GM12873 (cell line): ENCODE results near the gene RPRD2.

Experiments used
- TF ChIP-seq, protein P1 (sequence below): IDR thresholded peaks from 2 replicates; pipeline ENCODE4 v1.5.1; 2012; ENCODE audit warnings: low read depth, mild to moderate bottlenecking, moderate library complexity, low read length, control low read depth; ENCODE audit not compliant: insufficient read depth; ENCODE audit errors: missing control alignments

Gene RPRD2

DNA sequence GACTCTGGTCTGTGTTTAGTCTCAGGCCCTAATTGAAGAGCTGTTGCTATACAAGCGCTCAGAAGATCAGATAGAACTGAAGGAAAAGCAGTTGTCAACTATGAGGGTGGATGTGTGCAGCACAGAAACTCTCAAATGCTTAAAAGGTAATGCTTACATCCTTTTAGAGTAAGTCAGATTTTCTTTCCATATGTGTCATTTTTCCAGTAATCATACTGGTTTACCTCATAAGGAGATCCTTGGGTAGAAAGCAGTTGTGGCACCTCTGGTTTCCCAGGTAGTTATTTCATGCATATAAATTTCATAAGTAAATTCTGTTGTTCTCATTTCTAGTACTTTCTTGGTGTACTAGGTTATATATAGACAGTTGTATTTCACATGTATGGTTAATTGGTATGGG, 80.3 kb downstream of the RPRD2 start:
- TF ChIP-seq, protein P1, sequence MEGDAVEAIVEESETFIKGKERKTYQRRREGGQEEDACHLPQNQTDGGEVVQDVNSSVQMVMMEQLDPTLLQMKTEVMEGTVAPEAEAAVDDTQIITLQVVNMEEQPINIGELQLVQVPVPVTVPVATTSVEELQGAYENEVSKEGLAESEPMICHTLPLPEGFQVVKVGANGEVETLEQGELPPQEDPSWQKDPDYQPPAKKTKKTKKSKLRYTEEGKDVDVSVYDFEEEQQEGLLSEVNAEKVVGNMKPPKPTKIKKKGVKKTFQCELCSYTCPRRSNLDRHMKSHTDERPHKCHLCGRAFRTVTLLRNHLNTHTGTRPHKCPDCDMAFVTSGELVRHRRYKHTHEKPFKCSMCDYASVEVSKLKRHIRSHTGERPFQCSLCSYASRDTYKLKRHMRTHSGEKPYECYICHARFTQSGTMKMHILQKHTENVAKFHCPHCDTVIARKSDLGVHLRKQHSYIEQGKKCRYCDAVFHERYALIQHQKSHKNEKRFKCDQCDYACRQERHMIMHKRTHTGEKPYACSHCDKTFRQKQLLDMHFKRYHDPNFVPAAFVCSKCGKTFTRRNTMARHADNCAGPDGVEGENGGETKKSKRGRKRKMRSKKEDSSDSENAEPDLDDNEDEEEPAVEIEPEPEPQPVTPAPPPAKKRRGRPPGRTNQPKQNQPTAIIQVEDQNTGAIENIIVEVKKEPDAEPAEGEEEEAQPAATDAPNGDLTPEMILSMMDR = no peak

DNA sequence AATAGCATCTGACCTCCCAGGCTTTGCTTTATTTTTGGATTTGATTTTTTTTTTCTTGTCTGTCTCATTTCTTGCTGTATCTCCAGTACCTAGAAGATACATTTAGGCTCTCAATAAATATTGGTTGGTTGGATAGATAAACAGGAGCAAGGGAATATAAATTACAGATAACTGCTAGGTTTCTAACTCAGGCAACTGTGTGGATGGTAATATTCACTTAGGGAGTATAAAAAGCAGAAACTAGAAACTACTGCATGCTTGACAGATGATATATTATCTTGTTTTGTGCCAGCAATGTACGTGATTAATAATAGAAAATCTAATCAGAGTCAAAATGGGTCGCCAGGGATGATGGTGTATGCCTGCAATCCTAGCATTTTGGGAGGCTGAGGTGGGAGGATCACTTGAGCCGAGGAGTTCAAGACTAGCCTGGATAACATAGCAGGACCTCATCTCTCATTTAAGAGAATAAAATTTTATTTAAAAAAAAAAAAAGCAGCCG, 92.2 kb downstream of the RPRD2 start:
- TF ChIP-seq, protein P1 = no peak

DNA sequence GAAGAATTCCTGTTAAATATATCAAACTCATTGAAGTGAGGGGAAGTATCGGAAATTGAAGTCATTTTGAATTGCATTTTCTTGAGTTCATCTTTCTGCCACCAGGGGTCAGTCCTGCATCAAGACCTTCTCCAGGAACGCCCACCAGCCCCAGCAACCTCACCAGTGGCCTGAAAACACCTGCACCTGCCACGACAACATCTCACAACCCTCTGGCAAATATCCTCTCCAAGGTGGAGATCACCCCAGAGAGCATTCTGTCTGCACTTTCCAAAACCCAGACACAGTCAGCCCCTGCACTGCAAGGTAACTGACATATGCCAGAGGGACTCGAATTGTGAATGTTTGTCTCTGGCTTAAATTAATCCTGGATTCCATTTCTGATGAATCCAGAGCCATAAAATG, 100.5 kb downstream of the RPRD2 start:
- TF ChIP-seq, protein P1 = peak; percentile 84

DNA sequence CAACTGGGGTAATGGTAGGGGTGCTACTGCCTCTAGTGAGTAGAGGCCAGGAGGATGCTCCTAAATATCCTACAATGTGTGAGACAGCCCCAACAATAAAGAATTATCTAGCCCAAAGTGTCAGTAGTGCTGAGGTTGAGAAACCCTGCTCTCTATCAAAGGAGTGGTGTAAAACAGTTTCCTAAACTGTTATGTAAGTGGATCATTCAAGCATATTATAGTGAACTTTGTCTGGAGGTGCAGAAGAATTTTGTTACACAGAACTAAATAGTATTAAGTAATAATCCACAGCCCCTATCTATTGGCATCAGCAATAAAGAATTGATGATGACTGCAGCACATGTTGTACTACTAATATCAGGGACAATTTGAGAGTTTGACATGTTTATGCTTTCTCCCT, 103.0 kb downstream of the RPRD2 start:
- TF ChIP-seq, protein P1 = no peak

DNA sequence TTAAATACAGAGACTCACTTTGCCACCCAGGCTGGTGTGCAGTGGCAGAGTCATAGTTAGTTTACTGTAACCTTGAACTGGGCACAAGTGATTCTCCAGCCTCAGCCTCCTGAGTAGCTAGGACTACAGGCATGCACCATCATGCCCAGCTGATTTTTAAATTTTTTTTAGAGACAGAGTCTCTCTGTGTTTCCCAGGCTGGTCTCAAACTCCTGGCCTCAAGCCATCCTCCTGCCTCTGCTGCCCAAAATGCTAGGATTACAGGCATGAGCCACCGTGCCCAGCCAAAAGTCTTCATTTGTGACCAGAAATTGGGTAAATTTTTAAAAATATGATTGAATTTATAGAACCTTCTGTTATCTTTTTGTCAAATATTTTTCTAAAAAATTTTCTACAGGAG, 105.3 kb downstream of the RPRD2 start:
- TF ChIP-seq, protein P1 = no peak

DNA sequence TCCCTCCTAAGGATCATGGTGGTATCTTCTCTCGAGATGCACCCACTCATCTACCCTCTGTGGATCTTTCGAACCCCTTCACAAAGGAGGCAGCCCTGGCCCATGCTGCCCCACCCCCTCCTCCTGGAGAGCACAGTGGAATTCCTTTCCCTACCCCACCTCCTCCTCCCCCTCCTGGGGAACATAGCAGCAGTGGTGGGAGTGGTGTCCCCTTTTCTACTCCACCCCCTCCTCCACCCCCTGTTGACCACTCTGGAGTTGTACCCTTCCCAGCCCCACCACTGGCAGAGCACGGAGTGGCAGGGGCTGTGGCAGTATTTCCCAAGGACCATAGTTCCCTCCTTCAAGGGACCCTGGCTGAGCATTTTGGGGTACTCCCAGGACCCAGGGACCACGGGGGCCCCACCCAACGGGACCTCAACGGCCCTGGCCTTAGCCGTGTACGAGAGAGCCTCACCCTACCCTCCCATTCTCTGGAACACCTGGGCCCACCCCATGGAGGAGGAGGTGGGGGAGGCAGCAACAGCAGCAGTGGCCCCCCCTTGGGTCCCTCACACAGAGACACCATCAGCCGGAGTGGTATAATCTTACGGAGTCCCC, 108.8 kb downstream of the RPRD2 start:
- TF ChIP-seq, protein P1 = no peak

DNA sequence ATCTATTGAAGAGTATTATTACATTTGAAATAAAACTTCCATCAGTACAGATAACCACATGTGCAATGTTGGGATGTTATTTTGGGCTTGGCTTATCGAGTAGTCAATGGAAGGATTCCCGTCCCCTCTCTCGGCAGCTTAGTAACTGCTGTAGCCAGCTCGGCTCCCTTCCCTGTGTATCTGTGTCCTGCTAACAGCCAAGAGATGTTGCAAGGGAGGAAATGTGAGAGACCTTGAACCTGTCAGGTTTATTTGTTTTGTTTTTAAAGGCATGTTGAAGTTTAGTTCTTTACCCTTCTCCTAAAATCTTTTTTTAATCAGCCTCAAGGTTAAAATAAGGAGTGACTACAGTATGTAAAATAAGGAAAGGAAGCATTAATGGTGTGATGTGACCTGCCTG, 109.7 kb downstream of the RPRD2 start:
- TF ChIP-seq, protein P1 = no peak
